Neuronal stem cell (in vitro differentiated cells): Measurements from ENCODE around the gene PARVA.
A peak's percentile ranks its signal among the peaks of the same experiment; 100 is the strongest.

Source experiments
- DNase-seq: peaks from one replicate; pipeline ENCODE4 v3.0.0-alpha.2; 2013; ENCODE audit warnings: low spot score
- H2AFZ ChIP-seq: one replicate; pipeline ENCODE4 v1.6.1; 2013; ENCODE audit warnings: mild to moderate bottlenecking, low read length, inconsistent platforms
- H2AK5ac ChIP-seq: 2 replicates; pipeline ENCODE4 v1.6.1; 2013; ENCODE audit warnings: low read depth, mild to moderate bottlenecking, inconsistent platforms, low read length, moderate library complexity, mixed read lengths
- H2BK120ac ChIP-seq: 2 replicates; pipeline ENCODE4 v1.6.1; 2013; ENCODE audit warnings: low read depth, mild to moderate bottlenecking, inconsistent platforms, low read length, moderate library complexity, mixed read lengths
- H2BK12ac ChIP-seq: one replicate; pipeline ENCODE4 v1.6.1; 2013; ENCODE audit warnings: low read length, inconsistent platforms
- H2BK15ac ChIP-seq: 2 replicates; pipeline ENCODE4 v1.6.1; 2013; ENCODE audit warnings: mild to moderate bottlenecking, low read length, inconsistent platforms, mixed read lengths
- H2BK5ac ChIP-seq: one replicate; pipeline ENCODE4 v1.6.1; 2013; ENCODE audit warnings: inconsistent platforms, mild to moderate bottlenecking, low read length, moderate library complexity
- H3K14ac ChIP-seq: one replicate; pipeline ENCODE4 v1.6.1; 2013; ENCODE audit warnings: low read length, inconsistent platforms
- H3K18ac ChIP-seq: 2 replicates; pipeline ENCODE4 v1.6.1; 2013; ENCODE audit warnings: low read length, inconsistent platforms
- H3K23ac ChIP-seq: 2 replicates; pipeline ENCODE4 v1.6.1; 2013; ENCODE audit warnings: low read depth, mild to moderate bottlenecking, mixed read lengths, low read length, inconsistent platforms; ENCODE audit not compliant: poor library complexity
- H3K27ac ChIP-seq: replicated peaks from 3 replicates; pipeline ENCODE4 v1.5.1; 2013; ENCODE audit warnings: low read length, inconsistent platforms
- H3K27me3 ChIP-seq, 3 experiments: 2 replicates each; pipeline ENCODE4 v1.6.1; 2013; ENCODE audit warnings: low read length in 3 of 3, mild to moderate bottlenecking in 2 of 3, inconsistent platforms in 1 of 3, low read depth in 1 of 3, mixed read lengths in 1 of 3, moderate library complexity in 1 of 3; ENCODE audit not compliant: control insufficient read depth in 3 of 3, insufficient read depth in 3 of 3
- H3K36me3 ChIP-seq, 2 donors: replicated peaks in 1 of 2; 2 replicates each; pipeline ENCODE4 v1.6.1; 2013; ENCODE audit warnings: low read length in 2 of 2; ENCODE audit not compliant: control insufficient read depth in 2 of 2, insufficient read depth in 2 of 2
- H3K4ac ChIP-seq: 2 replicates; pipeline ENCODE4 v1.6.1; 2013; ENCODE audit warnings: inconsistent platforms, mild to moderate bottlenecking, low read length, moderate library complexity
- H3K4me1 ChIP-seq, 2 donors: 1 replicate in 1 of 2; 2 replicates in 1 of 2; pipeline ENCODE4 v1.6.1; 2013; ENCODE audit warnings: low read length in 2 of 2, low read depth in 1 of 2; ENCODE audit not compliant: control insufficient read depth in 2 of 2, insufficient read depth in 1 of 2
- H3K4me2 ChIP-seq: one replicate; pipeline ENCODE4 v1.6.1; 2013; ENCODE audit warnings: mild to moderate bottlenecking, low read length, inconsistent platforms; ENCODE audit not compliant: insufficient read depth, poor library complexity, severe bottlenecking
- H3K4me3 ChIP-seq, 2 donors: 2 replicates each; pipeline ENCODE4 v1.5.1; 2013; ENCODE audit warnings: low read length in 2 of 2, mild to moderate bottlenecking in 2 of 2, inconsistent platforms in 1 of 2, moderate library complexity in 1 of 2
- H3K79me1 ChIP-seq: one replicate; pipeline ENCODE4 v1.6.1; 2013; ENCODE audit warnings: low read depth, mild to moderate bottlenecking, inconsistent platforms, low read length, moderate library complexity
- H3K9ac ChIP-seq: one replicate; pipeline ENCODE4 v1.6.1; 2013; ENCODE audit warnings: mild to moderate bottlenecking, low read depth, low read length, inconsistent platforms; ENCODE audit not compliant: poor library complexity
- H3K9me3 ChIP-seq, 2 donors: replicated peaks in 1 of 2; 2 replicates each; pipeline versions ENCODE3 to v1.6.1; 2013; ENCODE audit warnings: low read length in 2 of 2, mild to moderate bottlenecking in 2 of 2, inconsistent platforms in 1 of 2, low read depth in 1 of 2, mixed read lengths in 1 of 2, moderate library complexity in 1 of 2; ENCODE audit not compliant: control insufficient read depth in 2 of 2, insufficient read depth in 1 of 2
- H4K8ac ChIP-seq: one replicate; pipeline ENCODE4 v1.6.1; 2013; ENCODE audit warnings: low read depth, mild to moderate bottlenecking, inconsistent platforms, low read length, moderate library complexity
- H4K91ac ChIP-seq: one replicate; pipeline ENCODE4 v1.6.1; 2013; ENCODE audit warnings: low read length, low read depth, mild to moderate bottlenecking, inconsistent platforms; ENCODE audit not compliant: poor library complexity
- WGBS, 2 donors: extraction: QIAGEN DNeasy Blood & Tissue Kit; methylation state at CpG; one replicate each; pipeline ENCODE4 v1.1.7; 2013; ENCODE audit warnings: missing lambda C conversion rate in 2 of 2, mixed read lengths in 1 of 2; ENCODE audit not compliant: insufficient read length in 2 of 2, insufficient replicate concordance in 1 of 2; ENCODE audit errors: extremely low coverage in 2 of 2; 5-methylcytosine and 5-hydroxymethylcytosine counted together

Gene PARVA

DNA sequence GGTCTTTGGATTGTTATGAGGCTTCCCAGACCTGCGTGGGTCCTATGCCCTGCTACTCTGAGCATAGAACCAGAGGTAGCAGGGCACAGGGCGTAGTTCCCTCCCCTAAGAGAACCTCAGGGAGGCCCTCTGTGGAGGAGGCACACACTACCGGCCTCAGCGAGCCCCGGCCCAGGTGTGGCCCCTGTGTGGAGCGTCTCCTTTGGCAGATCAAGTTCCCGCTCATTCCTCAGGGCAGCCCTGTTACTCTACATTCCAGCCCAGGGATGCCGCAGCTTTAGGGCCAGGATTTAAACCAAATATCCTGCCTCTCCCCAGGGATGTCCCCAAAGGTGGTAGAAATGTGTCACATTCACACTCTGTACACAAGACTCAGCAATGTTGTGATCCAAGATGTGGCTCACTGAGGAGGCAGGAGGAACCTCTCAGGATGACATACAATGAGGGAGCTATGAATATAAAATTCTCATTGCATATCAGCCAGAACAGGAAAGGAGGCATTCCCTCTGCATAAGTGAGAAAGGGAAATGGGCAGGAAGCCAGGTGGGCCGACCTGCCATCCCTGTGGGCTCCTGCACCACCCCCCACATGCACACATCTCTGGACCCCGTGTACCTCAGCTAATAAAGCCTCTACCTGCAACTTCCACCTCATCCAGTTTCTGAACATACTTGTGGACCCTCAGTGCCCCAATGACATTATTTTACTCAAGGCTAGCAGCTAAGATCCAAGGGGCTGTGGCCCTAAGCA lies 165.0 kb downstream of the PARVA start:
- Histone ChIP-seq H4K91ac (no peak overlapping the region), H3K4me2 (no peak overlapping the region), H3K79me1 (no peaks in the 10 kb centered on the region), H3K4me1 (peaks cover 0 to 9% of the 10 kb centered on the region in 2 donors), H3K23ac (no peak overlapping the region), H3K9me3 (no peaks in the 10 kb centered on the region), H2AK5ac (no peak overlapping the region), H3K27me3 (peaks cover 0 to 8% (median 0%) of the 10 kb centered on the region in 3 experiments), H3K27ac (no peak overlapping the region), H3K9ac (no peak overlapping the region), H2BK12ac (no peak overlapping the region), H2BK15ac (no peak overlapping the region), H3K18ac (no peak overlapping the region), H3K36me3 (no peaks in the 10 kb centered on the region), H4K8ac (no peak overlapping the region), H3K14ac (no peak overlapping the region), H3K4me3 (no peak overlapping the region), H2BK120ac (no peak overlapping the region), H2BK5ac (no peak overlapping the region), H2AFZ (no peak overlapping the region), H3K4ac (no peak overlapping the region)
- DNase-seq, result no peak
- WGBS, 2 donors, result no CpG with 5 or more reads among the region's 10 CpGs

DNA sequence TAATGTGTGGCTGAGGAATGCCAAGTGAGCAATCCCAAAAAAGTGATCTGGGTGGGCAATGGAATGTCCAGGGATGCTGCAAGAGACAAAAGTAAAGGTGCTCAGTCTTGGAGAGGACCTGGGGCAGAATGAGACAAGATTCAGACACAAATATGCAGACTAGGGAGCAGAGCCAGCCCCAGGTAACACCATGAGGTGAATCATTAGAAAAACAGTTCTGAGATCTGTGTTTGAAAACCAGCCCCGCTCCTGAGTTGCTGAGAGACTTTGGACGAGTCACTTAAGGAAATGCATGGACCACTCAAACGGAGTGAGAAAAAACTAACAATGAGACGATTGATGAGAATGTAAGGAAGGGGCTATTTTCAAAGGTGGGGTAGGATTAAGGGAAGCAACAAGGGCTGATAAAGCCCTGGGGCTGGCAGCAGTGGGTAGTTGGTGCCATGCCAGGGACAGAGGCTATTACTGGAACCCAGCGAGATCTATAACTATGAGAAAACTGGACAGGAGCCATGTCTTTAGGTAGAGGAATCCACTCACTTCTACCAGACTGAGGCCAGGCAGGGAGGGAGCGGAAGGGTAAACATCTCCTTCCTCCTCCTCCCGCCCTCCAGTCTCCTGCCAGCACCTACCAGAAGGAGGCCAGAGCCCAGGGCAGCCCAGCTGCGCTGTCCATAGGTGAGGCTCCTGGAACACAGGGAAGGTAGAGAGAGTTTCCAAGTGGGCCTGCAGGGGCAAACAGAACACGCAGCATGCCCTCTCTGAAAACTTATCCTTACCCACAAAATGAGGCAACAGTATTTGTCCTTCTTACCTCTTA lies 166.4 kb downstream of the PARVA start:
- Histone ChIP-seq H4K8ac (no peak overlapping the region), H3K36me3 (no peaks in the 10 kb centered on the region), H3K23ac (no peak overlapping the region), H3K9ac (no peak overlapping the region), H2BK120ac (no peak overlapping the region), H3K18ac (peak overlapping the region; percentile 3), H3K27me3 (peaks cover 0 to 8% (median 0%) of the 10 kb centered on the region in 3 experiments), H3K27ac (no peak overlapping the region), H2BK15ac (no peak overlapping the region), H3K4me1 (peaks cover 0 to 11% of the 10 kb centered on the region in 2 donors), H3K9me3 (no peaks in the 10 kb centered on the region), H3K4ac (no peak overlapping the region), H2BK5ac (no peak overlapping the region), H2AFZ (no peak overlapping the region), H3K14ac (no peak overlapping the region), H2AK5ac (peak overlapping the region; percentile 24), H3K4me3 (no peak overlapping the region), H4K91ac (no peak overlapping the region), H3K4me2 (no peak overlapping the region), H2BK12ac (no peak overlapping the region), H3K79me1 (no peaks in the 10 kb centered on the region)
- WGBS, 2 donors, result no CpG with 5 or more reads among the region's 9 CpGs
- no peak for DNase-seq

DNA sequence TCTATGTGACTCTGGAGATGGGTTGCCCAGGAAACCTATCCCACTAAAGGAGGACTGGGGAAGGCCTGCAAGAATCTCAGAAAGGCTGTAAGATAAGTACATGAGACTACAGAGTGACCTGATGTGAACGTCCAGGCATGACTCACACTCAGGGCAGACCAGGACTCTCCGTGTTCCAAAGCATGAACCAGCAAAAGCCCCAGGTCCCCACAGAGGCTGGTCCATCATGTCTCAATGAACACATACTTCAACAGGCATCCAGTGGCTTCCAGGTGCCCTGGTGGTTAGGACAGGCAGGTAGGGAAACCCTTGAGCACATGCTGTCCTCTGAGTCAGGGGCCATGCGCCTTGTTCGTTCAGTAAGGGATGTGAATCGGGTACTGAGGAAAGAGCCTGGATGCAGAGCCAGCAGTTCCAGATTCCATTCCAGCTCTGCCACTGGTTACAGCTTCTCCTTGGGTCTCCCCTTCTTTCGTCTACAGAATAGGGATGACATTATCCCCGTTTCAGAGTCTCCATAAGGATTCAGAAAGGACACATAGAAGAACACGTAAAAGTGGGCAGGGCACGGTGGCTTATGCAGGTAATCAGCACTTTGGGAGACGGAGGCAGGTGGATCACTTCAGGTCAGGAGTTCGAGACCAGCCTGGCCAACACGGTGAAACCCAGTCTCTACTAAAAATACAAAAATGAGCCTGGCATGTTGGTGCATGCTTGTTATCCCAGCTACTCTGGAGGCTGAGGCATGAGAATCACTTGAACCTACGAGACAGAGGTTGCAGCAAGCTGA lies 167.8 kb downstream of the PARVA start:
- H3K4me1 ChIP-seq, result peaks cover 0 to 11% of the 10 kb centered on the region in 2 donors
- no peak overlapping the region for H2BK12ac ChIP-seq
- no peak overlapping the region for H3K27ac ChIP-seq
- no peak for DNase-seq
- no peak overlapping the region for H3K14ac ChIP-seq
- H3K9ac ChIP-seq, result no peak overlapping the region
- no peak overlapping the region for H2BK120ac ChIP-seq
- no peak overlapping the region for H3K4me2 ChIP-seq
- peaks cover 0 to 8% (median 0%) of the 10 kb centered on the region in 3 experiments for H3K27me3 ChIP-seq
- H3K4ac ChIP-seq, result no peak overlapping the region
- no peaks in the 10 kb centered on the region for H3K9me3 ChIP-seq
- H4K91ac ChIP-seq, result no peak overlapping the region
- H2BK5ac ChIP-seq, result no peak overlapping the region
- no peaks in the 10 kb centered on the region for H3K36me3 ChIP-seq
- no peak overlapping the region for H2AFZ ChIP-seq
- no peak overlapping the region for H2BK15ac ChIP-seq
- WGBS, 2 donors, result no CpG with 5 or more reads among the region's 13 CpGs
- no peak overlapping the region for H3K23ac ChIP-seq
- H3K79me1 ChIP-seq, result no peaks in the 10 kb centered on the region
- H4K8ac ChIP-seq, result no peak overlapping the region
- no peak overlapping the region for H3K4me3 ChIP-seq
- no peak overlapping the region for H2AK5ac ChIP-seq
- no peak overlapping the region for H3K18ac ChIP-seq
